NOMO-1 treated with dmso at 0.1 percent for 144 hours (cell line): Measurements from ENCODE around the gene UBAC2.
"Not testable (repeated sequence)": the region's sequence is repeated elsewhere in the genome, so short reads cannot be mapped to it uniquely, and the experiment has no call there.

Experiments used
- DNase-seq: peaks from one replicate; lab custom pipeline; 2025; ENCODE audit not compliant: unreplicated experiment; lab: John Stamatoyannopoulos, UW

The UBAC2 gene

GRCh38 chr13:99182439-99182838 lies 18.2 kb upstream of the UBAC2 start:
- DNase-seq: no peak

GRCh38 chr13:99185606-99186005 lies 15.0 kb upstream of the UBAC2 start:
- DNase-seq: no peak

- no peak for DNase-seq
Measured at GRCh38 chr13:99190147-99190985, 10.3 kb upstream of the UBAC2 start.

DNA sequence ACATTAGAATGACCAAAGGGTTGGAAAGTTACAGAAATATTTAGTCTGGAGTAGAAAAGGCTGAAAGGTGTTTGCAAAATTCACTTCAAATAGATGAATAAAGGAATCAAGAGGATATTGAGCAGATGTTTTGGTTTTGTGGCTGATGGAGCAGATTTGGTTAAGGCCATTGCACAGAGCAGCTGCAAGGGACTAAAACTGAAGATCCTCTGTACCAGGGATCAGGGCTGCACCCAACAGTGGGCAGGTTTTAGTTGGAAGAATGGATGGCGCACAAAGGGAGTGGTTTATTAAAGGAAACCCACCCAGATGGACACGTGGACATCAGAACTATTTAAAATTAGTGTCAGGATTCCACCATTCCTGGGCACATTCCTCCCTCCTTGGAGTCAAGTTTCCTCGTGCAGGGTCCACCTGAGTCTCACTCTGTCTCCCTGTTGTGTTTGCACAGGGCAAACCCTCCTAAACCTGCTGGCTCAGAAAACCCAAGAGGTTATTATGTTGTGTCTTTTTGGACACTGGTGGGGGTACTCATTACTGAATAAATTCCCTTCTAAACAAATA lies 9.2 kb upstream of the UBAC2 start:
- DNase-seq: no peak

DNA sequence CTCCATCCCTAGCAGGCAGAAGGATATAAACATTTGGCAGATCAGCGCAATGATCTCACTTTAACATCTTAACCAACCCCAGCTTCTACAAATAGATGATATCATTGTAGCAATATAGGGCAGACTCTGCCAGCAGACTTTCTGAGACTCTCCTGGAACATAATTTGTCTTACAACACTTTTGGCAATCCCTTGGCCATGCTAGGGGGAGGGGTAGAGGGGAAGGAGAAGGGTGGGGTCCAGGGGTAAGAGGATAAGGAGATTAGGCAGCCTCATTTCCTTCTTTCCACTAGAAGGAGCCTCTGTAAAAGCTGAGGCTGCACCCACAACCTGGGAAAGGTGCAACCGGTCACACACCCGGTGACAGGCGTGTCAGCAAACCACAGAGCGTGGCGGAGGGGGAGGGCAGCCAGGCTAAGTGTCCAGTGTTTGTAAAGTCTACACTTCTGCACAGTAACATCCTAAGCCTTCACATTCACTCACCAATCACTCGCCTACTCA lies 8.7 kb upstream of the UBAC2 start:
- peak; percentile 66 for DNase-seq

GRCh38 chr13:99192480-99192879 lies 8.2 kb upstream of the UBAC2 start:
- DNase-seq: no peak

DNA sequence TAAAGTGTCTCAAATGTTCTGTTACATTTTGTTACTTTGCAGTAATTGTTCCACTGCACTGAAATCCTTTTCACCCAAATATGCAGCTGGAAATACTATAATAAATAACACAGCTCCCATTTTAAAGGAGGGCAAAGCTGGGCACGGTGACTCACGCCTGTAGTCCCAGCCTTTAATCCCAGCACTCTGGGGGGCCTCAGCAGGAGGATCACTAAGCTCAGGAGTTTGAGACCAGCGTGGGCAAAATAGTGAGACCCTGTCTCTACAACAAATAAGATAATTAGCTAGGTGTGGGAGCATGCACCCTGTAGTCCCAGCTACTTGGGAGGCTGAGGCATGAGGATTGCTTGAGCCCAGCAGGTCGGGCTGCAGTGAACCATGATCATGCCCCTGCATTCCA lies 7.5 kb upstream of the UBAC2 start:
- no peak for DNase-seq

DNA sequence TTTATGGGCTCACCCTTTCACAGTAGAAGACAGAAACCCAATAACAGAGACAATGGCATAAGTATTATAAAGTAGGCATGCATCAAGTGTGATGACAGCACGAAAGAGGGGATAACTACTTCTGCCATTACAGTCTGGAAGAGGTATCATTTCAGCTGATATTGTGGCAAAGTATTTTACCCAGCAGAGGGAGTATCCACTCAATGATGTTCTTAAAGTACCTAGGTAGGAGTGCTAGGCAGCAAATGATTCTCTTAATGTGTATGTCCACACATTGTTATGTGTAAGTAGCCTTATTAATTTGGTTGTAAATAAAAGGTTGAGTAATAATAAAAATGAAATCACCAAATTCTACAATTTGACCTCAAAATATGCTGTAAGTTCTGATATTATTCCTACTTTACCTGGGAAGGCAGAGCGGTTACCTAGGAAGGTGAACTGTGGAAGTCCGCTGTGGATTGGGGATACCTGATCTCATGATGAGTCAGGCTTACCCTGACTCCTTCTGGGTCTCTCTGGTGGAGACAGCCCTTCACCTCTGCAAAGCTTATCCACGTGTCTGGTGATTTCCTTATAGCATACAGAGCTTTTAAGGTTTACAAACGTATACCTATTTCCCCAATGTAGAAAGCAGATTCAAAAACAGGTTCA lies 4.1 kb upstream of the UBAC2 start:
- DNase-seq: no peak

DNA sequence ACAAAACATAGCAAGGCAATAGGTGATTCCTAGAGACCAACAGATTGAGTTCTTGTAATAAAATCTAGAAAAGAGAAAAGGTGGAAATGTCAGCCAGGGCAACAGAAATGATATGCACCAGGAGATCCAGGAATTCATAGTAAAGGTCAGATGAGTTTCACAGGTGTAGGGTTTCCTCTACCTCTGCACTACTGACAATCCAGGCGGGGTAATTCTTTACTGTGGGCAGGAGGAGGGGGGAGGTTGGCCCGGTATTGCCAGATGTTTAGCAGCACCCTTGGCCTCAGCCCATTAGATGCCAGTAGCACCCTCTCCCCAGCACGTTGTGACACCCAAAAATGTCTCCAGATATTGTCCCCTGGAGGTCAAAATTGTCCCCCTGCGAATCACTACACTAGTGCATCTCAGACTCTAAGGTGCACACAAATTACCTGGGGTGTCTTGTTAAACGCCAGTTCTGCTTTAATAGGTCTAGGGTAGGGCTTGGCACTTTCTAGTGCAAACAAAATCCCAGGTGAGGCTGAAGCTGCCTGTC lies 3.5 kb upstream of the UBAC2 start:
- no peak for DNase-seq

DNA sequence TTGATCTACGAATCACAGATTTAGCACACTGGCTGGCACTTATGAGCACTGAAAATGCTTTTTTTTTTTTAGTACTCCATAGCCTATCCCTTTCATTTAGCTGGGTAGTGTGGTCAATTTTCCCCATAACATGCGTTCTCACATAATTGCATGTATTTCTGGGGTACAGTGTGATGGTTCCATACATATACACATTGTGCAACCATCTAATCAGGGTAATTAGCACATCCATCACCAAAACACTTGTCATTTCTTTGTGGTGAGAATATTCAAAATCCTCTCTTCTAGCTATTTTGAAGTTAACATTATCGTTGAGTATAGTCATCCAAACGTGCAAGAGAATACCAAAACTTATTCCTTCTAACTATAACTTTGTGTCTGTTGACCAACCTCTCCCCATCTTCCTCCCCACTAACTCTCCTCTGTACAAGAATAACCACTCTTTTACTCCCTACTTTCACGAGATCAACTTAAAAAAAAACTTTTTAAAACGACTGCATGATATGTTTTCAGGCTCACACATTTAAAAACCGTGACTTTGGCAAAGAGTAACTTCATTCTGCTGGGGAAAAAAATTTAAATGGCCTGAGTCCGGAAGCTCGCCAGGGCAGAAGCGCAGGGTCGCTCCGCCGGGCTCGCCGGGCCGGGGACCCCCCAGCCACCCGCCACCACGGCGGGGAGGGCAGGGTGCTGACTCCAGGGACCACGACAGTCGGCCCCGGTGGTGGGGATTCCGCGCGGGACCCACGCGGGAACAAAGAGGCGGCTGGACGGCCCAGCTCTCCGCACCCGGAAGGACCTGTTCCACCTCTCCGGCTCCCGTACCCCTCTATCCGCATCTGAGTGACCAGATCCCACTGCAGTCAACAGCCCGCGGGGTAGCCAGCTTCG lies 868 bp upstream of the UBAC2 start:
- no peak for DNase-seq

- DNase-seq: no peak
Measured at GRCh38 chr13:99203601-99204579, 3.2 kb downstream of the UBAC2 start.

DNA sequence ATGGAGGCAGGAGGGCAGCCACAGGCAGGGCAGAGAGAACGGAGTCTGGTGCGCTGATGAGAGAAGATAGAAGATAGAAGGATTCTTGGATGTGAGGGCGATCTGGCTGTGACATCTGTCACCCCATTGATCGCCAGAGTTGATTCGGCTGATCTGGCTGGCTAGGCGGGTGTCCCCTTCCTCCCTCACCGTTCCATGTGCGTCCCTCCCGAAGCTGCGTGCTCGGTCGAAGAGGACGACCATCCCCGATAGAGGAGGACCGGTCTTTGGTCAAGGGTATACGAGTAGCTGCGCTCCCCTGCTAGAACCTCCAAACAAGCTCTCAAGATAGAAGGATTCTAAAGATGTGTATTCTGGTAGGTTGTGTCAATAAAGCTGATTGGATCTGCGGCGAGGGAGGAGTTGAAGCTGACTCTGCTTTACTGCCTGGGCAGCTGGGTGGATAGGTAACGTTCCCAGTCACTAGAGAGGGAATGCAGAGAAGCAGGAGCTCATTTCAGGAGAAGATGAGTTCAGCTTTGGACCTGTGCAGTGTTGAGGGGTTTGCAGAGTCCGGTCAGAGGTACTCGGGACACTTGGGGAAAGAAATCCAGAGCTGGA lies 5.1 kb downstream of the UBAC2 start:
- no peak for DNase-seq

DNA sequence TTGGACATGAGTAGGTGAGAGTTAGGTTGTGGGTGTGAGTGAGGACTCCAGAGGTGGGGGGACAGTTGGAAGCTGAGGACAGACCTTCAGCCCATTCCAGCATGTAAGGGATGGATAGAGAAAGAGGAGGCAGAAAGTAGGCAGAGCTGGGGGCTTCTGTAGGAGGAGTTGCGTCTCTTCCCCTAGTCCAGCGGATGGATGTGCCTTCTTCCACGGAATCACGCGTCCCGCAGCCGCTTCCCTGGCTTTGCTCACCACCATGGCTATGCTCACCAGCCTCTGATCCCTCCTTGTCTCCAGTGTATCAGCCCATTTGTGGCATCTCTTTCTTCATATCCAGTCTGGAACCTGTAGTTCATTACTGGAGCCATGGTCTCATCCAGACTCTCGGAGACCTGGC lies 5.6 kb downstream of the UBAC2 start:
- DNase-seq: no peak

DNA sequence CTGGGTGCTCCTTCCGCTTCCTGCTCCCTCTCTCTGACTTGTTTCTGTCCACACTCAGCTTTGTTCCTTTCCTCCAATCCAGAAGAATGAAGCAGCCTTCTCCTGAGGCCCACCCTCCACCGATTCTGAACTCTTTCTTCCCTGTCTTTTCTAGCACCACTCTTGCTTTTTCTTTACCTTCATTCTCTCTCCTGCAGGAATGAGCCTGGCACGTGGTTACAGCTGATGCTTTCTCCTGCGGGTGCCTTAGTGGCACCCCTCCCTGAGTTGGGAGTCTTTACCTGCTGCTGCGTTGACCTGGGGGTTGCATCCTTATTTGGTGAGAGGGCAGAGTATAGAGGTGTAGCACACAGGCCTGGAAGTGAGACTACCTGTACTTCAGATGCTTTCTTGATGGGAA lies 6.2 kb downstream of the UBAC2 start:
- DNase-seq: no peak

DNA sequence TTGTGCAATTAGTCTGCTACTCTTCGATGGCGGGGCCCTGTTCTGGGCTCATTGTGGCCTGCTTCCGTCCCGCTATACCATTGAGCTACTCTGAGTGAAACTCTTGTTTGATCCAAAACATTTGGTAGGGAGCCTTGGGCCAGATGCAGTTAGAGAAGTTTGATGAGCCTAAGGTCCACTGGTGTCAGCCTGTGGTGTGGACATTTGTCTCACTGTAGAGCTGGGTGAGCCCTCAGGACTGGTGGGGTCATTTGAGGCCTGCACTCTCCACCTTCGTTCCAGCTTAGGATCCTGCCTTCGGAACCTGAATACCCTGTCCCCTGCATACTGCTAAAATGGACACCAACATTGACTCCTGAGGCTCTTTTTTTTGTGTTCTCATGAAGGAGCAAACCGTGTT lies 6.9 kb downstream of the UBAC2 start:
- DNase-seq: no peak

DNA sequence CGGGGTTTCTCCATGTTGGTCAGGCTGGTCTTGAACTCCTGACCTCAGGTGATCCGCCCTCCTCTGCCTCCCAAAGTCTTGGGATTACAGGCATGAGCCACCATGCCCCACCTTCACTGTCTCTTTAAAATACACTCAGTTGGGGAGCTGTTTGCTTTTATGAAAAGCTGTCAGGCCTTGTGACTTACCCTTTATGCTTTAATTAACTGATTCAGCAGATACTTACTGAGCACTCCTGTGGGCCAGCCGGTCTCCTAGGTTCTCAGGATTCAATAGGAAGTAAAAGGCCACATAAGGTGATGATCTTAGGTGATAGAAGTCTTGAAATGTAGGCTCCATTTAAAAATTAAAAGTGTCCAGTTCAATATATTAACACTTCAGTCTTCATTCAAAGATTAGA lies 7.5 kb downstream of the UBAC2 start:
- no peak for DNase-seq

- no peak for DNase-seq
Measured at GRCh38 chr13:99208845-99209527, 8.3 kb downstream of the UBAC2 start.

GRCh38 chr13:99210627-99211026 lies 10.0 kb downstream of the UBAC2 start:
- DNase-seq: not testable (repeated sequence)
